ENCODE measurements around the gene NLRP9.

GRCh38 chr19:55705972-55706371 lies 32.2 kb downstream of the NLRP9 start:
- TF ChIP-seq CTCF (IDR thresholded peaks at IDR 0.05; ENCODE audit: low read depth, low read length, poor library complexity, severe bottlenecking) (no peak), EZH2phosphoT487 (IDR thresholded peaks at IDR 0.05; ENCODE audit: borderline replicate concordance, low read length) (no peak)
